K562 (cell line): ENCODE data around the gene EXOC4. TPM values are rescaled to one million over a fixed set of nuclear protein-coding genes. Genes with fewer than 3 reads are reported as not detected.

Experiments used
- ATAC-seq: fragments of 200-7000 bp; cut with Tn5 transposase; 3 replicates; pipeline ENCODE4 v1.9.1; 2020; ENCODE audit warnings: moderate library complexity
- BruUV-seq: library from RNA; stranded (reverse); fragments of 400-500 nt; replicated peaks from 2 replicates; lab custom pipeline; 2021; lab: Mats Ljungman, UMichigan
- CTCF ChIA-PET: fragments of 300-600 bp; formaldehyde crosslinking; extraction: SDS; loops from one replicate; lab custom pipeline; 2021; ENCODE audit warnings: low intra/inter-chr PET ratio; lab: Yijun Ruan, JAX
- POLR2A ChIA-PET: fragments of 300-600, 350-650 bp; sonication (Branson Sonifier 250); formaldehyde crosslinking; extraction: SDS; loops from one replicate; lab custom pipeline; 2021; ENCODE audit warnings: antibody characterized with exemption, inconsistent platforms; lab: Yijun Ruan, JAX
- DNase-seq, 4 experiments: peaks; one replicate each; pipeline versions ENCODE4 v3.0.0 to v3.0.0-alpha.2; 2011 to 2018; ENCODE audit warnings: low spot score in 3 of 4, mixed read lengths in 3 of 4; ENCODE audit errors: extremely low read depth in 1 of 4
- FAIRE-seq: peaks from 2 replicates; lab custom pipeline; 2011; peaks lifted over from hg19 to GRCh38; lab: Jason Lieb, UNC
- H2AFZ ChIP-seq: 2 replicates; pipeline ENCODE4 v1.6.0; 2011; ENCODE audit warnings: low read depth, low read length, control low read depth, inconsistent platforms
- H3K27ac ChIP-seq: fragments of 200-600 bp; 3 replicates; pipeline ENCODE4 v1.8.0; 2011; ENCODE audit warnings: low read depth, mild to moderate bottlenecking, control low read depth, inconsistent platforms, low read length, moderate library complexity, mixed read lengths; ENCODE audit errors: extremely low read depth
- H3K27me3 ChIP-seq, 2 experiments: fragments of 300-600 bp in 1 of 2; 2 replicates in 1 of 2; 3 replicates in 1 of 2; pipeline versions ENCODE4 v1.6.0 to v1.8.0; 2011; ENCODE audit warnings: inconsistent platforms in 2 of 2, low read length in 2 of 2, mild to moderate bottlenecking in 1 of 2, mixed read lengths in 1 of 2, moderate library complexity in 1 of 2; ENCODE audit not compliant: control insufficient read depth in 2 of 2, insufficient read depth in 2 of 2
- H3K36me3 ChIP-seq: fragments of 300-600 bp; 3 replicates; pipeline ENCODE4 v1.8.0; 2011; ENCODE audit warnings: mild to moderate bottlenecking, low read length, inconsistent platforms; ENCODE audit not compliant: control insufficient read depth, insufficient read depth
- H3K4me1 ChIP-seq, 2 experiments: fragments of 200-600 bp in 1 of 2; replicated peaks in 1 of 2; 2 replicates in 1 of 2; 3 replicates in 1 of 2; pipeline versions ENCODE4 v1.5.1 to v1.8.0; 2011; ENCODE audit warnings: inconsistent platforms in 2 of 2, low read length in 2 of 2, mild to moderate bottlenecking in 1 of 2, mixed read lengths in 1 of 2, moderate library complexity in 1 of 2; ENCODE audit not compliant: control insufficient read depth in 2 of 2, insufficient read depth in 2 of 2
- H3K4me2 ChIP-seq: 2 replicates; pipeline ENCODE4 v1.6.1; 2011; ENCODE audit warnings: low read length, control low read depth, inconsistent platforms, mixed read lengths; ENCODE audit not compliant: insufficient read depth
- H3K4me3 ChIP-seq: fragments of 200-600 bp; sonication (generic), shearing (Covaris generic); 2 replicates; pipeline ENCODE4 v1.5.1; 2016; ENCODE audit warnings: control low read depth, inconsistent platforms
- H3K79me2 ChIP-seq: fragments of 200-600 bp; 3 replicates; pipeline ENCODE4 v1.8.0; 2011; ENCODE audit warnings: low read length, inconsistent platforms; ENCODE audit not compliant: control insufficient read depth, insufficient read depth
- H3K9ac ChIP-seq, 2 experiments: 2 replicates each; pipeline versions ENCODE4 v1.6.0 to v1.6.1; 2011; ENCODE audit warnings: low read depth in 2 of 2, low read length in 2 of 2, control low read depth in 1 of 2, inconsistent platforms in 1 of 2, mild to moderate bottlenecking in 1 of 2, mixed read lengths in 1 of 2; ENCODE audit not compliant: insufficient read depth in 1 of 2
- H3K9me1 ChIP-seq: one replicate; pipeline ENCODE4 v1.6.0; 2011; ENCODE audit warnings: inconsistent platforms, mild to moderate bottlenecking, low read length, moderate library complexity; ENCODE audit not compliant: control insufficient read depth, insufficient read depth
- H3K9me3 ChIP-seq: replicated peaks from 2 replicates; pipeline ENCODE4 v1.5.1; 2011; ENCODE audit warnings: low read depth, low read length, inconsistent platforms; ENCODE audit not compliant: control insufficient read depth, insufficient read depth
- H4K20me1 ChIP-seq: replicated peaks from 2 replicates; pipeline ENCODE4 v1.6.1; 2011; ENCODE audit warnings: low read length, inconsistent platforms, mixed read lengths; ENCODE audit not compliant: control insufficient read depth, insufficient read depth
- CREB1 ChIP-seq, 2 experiments: sonication (generic) in 1 of 2; formaldehyde crosslinking in 1 of 2; IDR thresholded peaks; 2 replicates each; pipeline versions ENCODE4 v1.6.1 to v1.8.0; 2012 to 2022; ENCODE audit warnings: inconsistent platforms in 1 of 2, mild to moderate bottlenecking in 1 of 2, missing genetic modification reagents in 1 of 2, moderate library complexity in 1 of 2
- ILF3 ChIP-seq: fragments of 450-650 bp; IDR thresholded peaks from 2 replicates; pipeline ENCODE4 v1.6.1; 2018; ENCODE audit warnings: antibody characterized with exemption, mild to moderate bottlenecking, moderate library complexity, borderline replicate concordance
- KLF13 ChIP-seq: fragments of 450-650 bp; IDR thresholded peaks from 2 replicates; pipeline ENCODE4 v1.6.1; 2016; ENCODE audit warnings: missing genetic modification characterization, low read depth, mild to moderate bottlenecking, missing compliant biosample characterization, moderate library complexity, borderline replicate concordance
- LARP7 ChIP-seq: fragments of 450-650 bp; IDR thresholded peaks from 2 replicates; pipeline ENCODE4 v1.6.1; 2016
- SMC3 ChIP-seq: conservative IDR thresholded peaks from 2 replicates; pipeline ENCODE4 v1.6.1; 2011; ENCODE audit warnings: low read depth, low read length, improper control_type of control experiment; ENCODE audit not compliant: insufficient read depth
- SNAPC5 ChIP-seq: fragments of 250-450 bp; sonication (Bioruptor Pico); IDR thresholded peaks from 2 replicates; pipeline ENCODE4 v1.8.0; 2021; ENCODE audit warnings: moderate library complexity, mild to moderate bottlenecking, inconsistent platforms
- TAF15 ChIP-seq: fragments of 200-400 bp; formaldehyde crosslinking; IDR thresholded peaks from 2 replicates; pipeline ENCODE4 v1.6.1; 2017; ENCODE audit warnings: mild to moderate bottlenecking, low read depth, low read length, moderate library complexity
- TBL1XR1 ChIP-seq, 2 experiments: IDR thresholded peaks; 2 replicates each; pipeline ENCODE4 v1.6.1; 2012; ENCODE audit warnings: improper control_type of control experiment in 2 of 2, low read length in 2 of 2, mild to moderate bottlenecking in 1 of 2
- ZFP36 ChIP-seq: fragments of 150-350 bp; IDR thresholded peaks from 2 replicates; pipeline ENCODE4 v1.6.1; 2018; ENCODE audit warnings: low read length, low read depth; ENCODE audit not compliant: partially characterized antibody
- ZNF274 ChIP-seq: IDR thresholded peaks from 2 replicates; pipeline ENCODE4 v1.6.1; 2011; ENCODE audit warnings: low read depth, mild to moderate bottlenecking, low read length, moderate library complexity, borderline replicate concordance
- ZNF436 ChIP-seq: fragments of 250-450, 450-650 bp; sonication (Bioruptor Pico); formaldehyde crosslinking; IDR thresholded peaks from 2 replicates; pipeline ENCODE4 v1.7.0; 2020; ENCODE audit warnings: mild to moderate bottlenecking
- ZNF699 ChIP-seq: fragments of 250-450 bp; sonication (Bioruptor Pico); IDR thresholded peaks from 2 replicates; pipeline ENCODE4 v1.8.0; 2021; ENCODE audit warnings: mild to moderate bottlenecking, moderate library complexity; ENCODE audit not compliant: insufficient replicate concordance
- WGBS: fragments of 100-300 bp; shearing (Covaris generic); methylation state at CpG from one replicate; pipeline ENCODE4 v1.1.6; 2016; ENCODE audit warnings: low coverage, mixed read lengths; ENCODE audit not compliant: insufficient coverage; ENCODE audit errors: missing lambda C conversion rate; 5-methylcytosine and 5-hydroxymethylcytosine counted together
- in situ Hi-C: fragments of 300-500 bp; cut with MboI; formaldehyde crosslinking; loops from 4 replicates; pipeline ENCODE4 v1.15.0; 2018; ENCODE audit warnings: inconsistent platforms, mixed read lengths
- intact Hi-C: fragments of 100-400 bp; cut with micrococcal nuclease; formaldehyde crosslinking; loops from 2 replicates; pipeline ENCODE4 v1.14.2; 2022
- polyA plus RNA-seq, 8 experiments: library from polyadenylated mRNA; depleted of rRNA in 4 of 8; stranded (reverse) in 5 of 8; unstranded in 3 of 8; fragments of >200 nt; fragmentation: Nextera tagmentation in 2 of 8; fragmentation: Illumina TruSeq in 1 of 8; extraction: Ambion mirVana in 2 of 8; extraction: Trizol in 1 of 8; gene quantifications; 2 replicates each; pipeline versions ENCODE4 v1.2.1 to v1.2.3, GENCODE V29; 2011 to 2014; ENCODE audit warnings: inconsistent platforms in 1 of 8, missing spikeins in 1 of 8
- total RNA-seq, 7 experiments: library from RNA; depleted of rRNA in 6 of 7; stranded (reverse); fragments of >200 nt in 6 of 7; fragmentation: Illumina TruSeq in 2 of 7; extraction: Trizol in 2 of 7; gene quantifications; 2 replicates each; pipeline versions ENCODE4 v1.2.1 to v1.2.3, GENCODE V29; 2011 to 2021; ENCODE audit warnings: low replicate concordance in 1 of 7

Gene EXOC4
- total and polyA plus RNA-seq, 9 of the 15 experiments (the other 6 are each of a cell fraction or from before 2014, with no cell fraction given): 18.5 to 73.1 (median 46.6) TPM

- intact Hi-C loops: no loop called here
- POLR2A ChIA-PET: interaction anchor here (1.2 kb wide), 2 partner anchors 9 to 208 kb away, joined by 3 to 4 read pairs; no protein-coding TSS in a partner anchor
- H2AFZ ChIP-seq: no peak overlapping the region
- H3K9ac ChIP-seq: no peak overlapping the region
- H3K36me3 ChIP-seq: no peaks in the 10 kb centered on the region
- H3K9me3 ChIP-seq: no peaks in the 10 kb centered on the region
- H3K27me3 ChIP-seq: no peaks in the 10 kb centered on the region
- H4K20me1 ChIP-seq: no peaks in the 10 kb centered on the region
- no peak overlapping the region for H3K27ac ChIP-seq
- H3K9me1 ChIP-seq: no peaks in the 10 kb centered on the region
- BruUV-seq: no TSS peak
- no peak for DNase-seq
- WGBS: 13% methylated on average over 4 of the region's 4 CpGs
- no peaks in the 10 kb centered on the region for H3K4me1 ChIP-seq
- FAIRE-seq: no peak
- no peak overlapping the region for H3K4me3 ChIP-seq
- ATAC-seq: no peak
- CTCF ChIA-PET: no interaction called here
- in situ Hi-C loops: no loop called here
- no peak overlapping the region for H3K4me2 ChIP-seq
- H3K79me2 ChIP-seq: no peaks in the 10 kb centered on the region
- no peak for TF ChIP-seq CREB1 (IDR thresholded peaks at IDR 0.05)
- no peak for TF ChIP-seq CREB1 (CRISPR knock-in tag; IDR thresholded peaks at IDR 0.05)
- TF ChIP-seq ZNF436: no peak
- no peak for TF ChIP-seq SMC3
- no peak for TF ChIP-seq TBL1XR1 (IDR thresholded peaks at IDR 0.05; ENCODE audit: low read length in 2 of 2)
- TF ChIP-seq SNAPC5 (CRISPR knock-in tag): no peak
- no peak for TF ChIP-seq ZNF274
- no peak for TF ChIP-seq ILF3
- TF ChIP-seq ZNF699 (CRISPR knock-in tag): no peak
- TF ChIP-seq TAF15: no peak
- TF ChIP-seq ZFP36: no peak
- no peak for TF ChIP-seq LARP7
- no peak for TF ChIP-seq KLF13 (tag)
Observed at GRCh38 chr7:133547981-133548380, 295.1 kb downstream of the EXOC4 start.
